ENCODE data around the gene CCDC167. TPM values are rescaled to one million over a fixed set of nuclear protein-coding genes. Genes with fewer than 3 reads are reported as not detected.

The CCDC167 gene
- total RNA-seq, 1 experiment from 2014 or later: 32.3 TPM

- no peak overlapping the region for H3K4me3 Mint-ChIP-seq (ENCODE audit: unreplicated experiment)
- Histone ChIP-seq H3K27me3 (replicated peaks; ENCODE audit: control insufficient read depth, insufficient read depth, low read length) (no peaks in the 10 kb centered on the region), H3K4me3 (ENCODE audit: low read depth, low read length) (no peak overlapping the region), H3K36me3 (ENCODE audit: control insufficient read depth, insufficient read depth, low read length) (no peaks in the 10 kb centered on the region), H3K9me3 (no peaks in the 10 kb centered on the region), H3K4me1 (no peaks in the 10 kb centered on the region)
- H3K9me3 Mint-ChIP-seq (ENCODE audit: unreplicated experiment): no peaks in the 10 kb centered on the region
- no peaks in the 10 kb centered on the region for H3K27me3 Mint-ChIP-seq (ENCODE audit: insufficient read depth, unreplicated experiment)
- BruUV-seq (replicated peaks): no TSS peak
- no peak overlapping the region for H3K27ac Mint-ChIP-seq (ENCODE audit: unreplicated experiment)
- TF ChIP-seq CTCF (IDR thresholded peaks at IDR 0.05; ENCODE audit: insufficient read depth in 1 of 2, low read depth in 1 of 2, low read length in 1 of 2, severe bottlenecking in 1 of 2, unreplicated experiment in 1 of 2): no peak
- ChIA-PET POLR2A (no interaction called here), CTCF (interaction anchor here (0.6 kb wide), 1 partner anchor 163 kb away, joined by 4 read pairs; no protein-coding TSS in a partner anchor)
- H3K36me3 Mint-ChIP-seq (ENCODE audit: insufficient read depth, unreplicated experiment): peaks cover 8% of the 10 kb centered on the region
- intact Hi-C loops (cut with micrococcal nuclease; ENCODE audit: unreplicated experiment): no loop called here
- no peaks in the 10 kb centered on the region for H3K4me1 Mint-ChIP-seq (ENCODE audit: low read depth, unreplicated experiment)
- DNase-seq: no peak
Observed at GRCh38 chr6:37488476-37488875, 11.2 kb downstream of the CCDC167 start.

GRCh38 chr6:37487591-37488380 lies 11.9 kb downstream of the CCDC167 start:
- H3K36me3 ChIP-seq (ENCODE audit: control insufficient read depth, insufficient read depth, low read length): no peaks in the 10 kb centered on the region
- ChIA-PET POLR2A (no interaction called here), CTCF (interaction anchor here (0.6 kb wide), 1 partner anchor 162 kb away, joined by 4 read pairs; no protein-coding TSS in a partner anchor)
- H3K4me3 Mint-ChIP-seq (ENCODE audit: unreplicated experiment): no peak overlapping the region
- no peaks in the 10 kb centered on the region for H3K4me1 Mint-ChIP-seq (ENCODE audit: low read depth, unreplicated experiment)
- no peak for DNase-seq
- H3K9me3 ChIP-seq: no peaks in the 10 kb centered on the region
- no peak overlapping the region for H3K4me3 ChIP-seq (ENCODE audit: low read depth, low read length)
- no peaks in the 10 kb centered on the region for H3K27me3 Mint-ChIP-seq (ENCODE audit: insufficient read depth, unreplicated experiment)
- H3K27me3 ChIP-seq (replicated peaks; ENCODE audit: control insufficient read depth, insufficient read depth, low read length): no peaks in the 10 kb centered on the region
- no peaks in the 10 kb centered on the region for H3K9me3 Mint-ChIP-seq (ENCODE audit: unreplicated experiment)
- no peak for TF ChIP-seq CTCF (IDR thresholded peaks at IDR 0.05; ENCODE audit: insufficient read depth in 1 of 2, low read depth in 1 of 2, low read length in 1 of 2, severe bottlenecking in 1 of 2, unreplicated experiment in 1 of 2)
- BruUV-seq (replicated peaks): no TSS peak
- H3K36me3 Mint-ChIP-seq (ENCODE audit: insufficient read depth, unreplicated experiment): peaks cover 11% of the 10 kb centered on the region
- H3K4me1 ChIP-seq: no peaks in the 10 kb centered on the region
- H3K27ac Mint-ChIP-seq (ENCODE audit: unreplicated experiment): no peak overlapping the region
- intact Hi-C loops (cut with micrococcal nuclease; ENCODE audit: unreplicated experiment): no loop called here

- Mint-ChIP-seq H3K36me3 (ENCODE audit: insufficient read depth, unreplicated experiment) (peaks cover 14% of the 10 kb centered on the region), H3K4me3 (ENCODE audit: unreplicated experiment) (no peak overlapping the region), H3K9me3 (ENCODE audit: unreplicated experiment) (no peaks in the 10 kb centered on the region), H3K4me1 (ENCODE audit: low read depth, unreplicated experiment) (no peaks in the 10 kb centered on the region), H3K27ac (ENCODE audit: unreplicated experiment) (no peak overlapping the region), H3K27me3 (ENCODE audit: insufficient read depth, unreplicated experiment) (no peaks in the 10 kb centered on the region)
- H3K9me3 ChIP-seq: no peaks in the 10 kb centered on the region
- ChIA-PET POLR2A (no interaction called here), CTCF (no interaction called here)
- intact Hi-C loops (cut with micrococcal nuclease; ENCODE audit: unreplicated experiment): no loop called here
- no peaks in the 10 kb centered on the region for H3K27me3 ChIP-seq (replicated peaks; ENCODE audit: control insufficient read depth, insufficient read depth, low read length)
- no peak for TF ChIP-seq CTCF (IDR thresholded peaks at IDR 0.05; ENCODE audit: insufficient read depth in 1 of 2, low read depth in 1 of 2, low read length in 1 of 2, severe bottlenecking in 1 of 2, unreplicated experiment in 1 of 2)
- H3K4me1 ChIP-seq: no peaks in the 10 kb centered on the region
- H3K36me3 ChIP-seq (ENCODE audit: control insufficient read depth, insufficient read depth, low read length): no peaks in the 10 kb centered on the region
- no peak for DNase-seq
- no TSS peak for BruUV-seq (replicated peaks)
- no peak overlapping the region for H3K4me3 ChIP-seq (ENCODE audit: low read depth, low read length)
Observed at GRCh38 chr6:37486121-37486839, 13.4 kb downstream of the CCDC167 start.

Data from Caco-2 (cell line).